Measurements from ENCODE around the gene ADD1.

DNA sequence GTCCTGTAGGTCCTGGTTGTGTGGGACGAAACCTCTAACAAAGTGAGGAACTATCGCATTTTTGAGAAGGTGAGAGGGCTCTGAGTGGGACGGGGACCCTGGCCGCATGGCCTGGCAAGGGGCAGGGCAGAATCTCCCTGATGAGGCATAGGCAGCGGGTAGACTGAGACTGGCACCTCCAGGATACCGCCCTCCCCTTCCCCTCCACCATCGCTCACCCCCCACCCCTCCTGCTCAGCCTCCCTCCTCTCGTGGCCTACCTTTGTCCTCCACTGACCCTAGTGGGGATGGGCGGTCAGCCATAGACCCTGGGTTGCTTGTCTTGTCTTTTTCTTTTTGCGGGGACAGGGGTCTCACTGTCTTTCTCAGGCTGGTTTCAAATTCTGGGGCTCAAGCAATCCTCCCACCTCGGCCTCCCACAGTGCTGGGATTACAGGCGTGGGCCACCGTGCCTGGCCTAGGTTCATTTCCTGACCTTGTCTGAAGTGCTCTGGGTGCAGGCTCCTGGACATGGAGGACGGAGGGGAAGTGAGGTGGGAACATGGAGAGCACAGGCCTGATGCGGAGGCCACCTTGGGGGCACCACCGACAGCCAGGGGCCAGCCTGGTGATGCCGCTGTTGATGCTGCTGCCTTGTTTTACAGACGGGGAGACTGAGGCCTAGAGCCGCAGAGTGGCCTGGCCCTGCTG is 10.5 kb upstream of the ADD1 start:
- TF ChIP-seq CTCF (IDR thresholded peaks at IDR 0.05), result no peak
- no peak for TF ChIP-seq ZFX (IDR thresholded peaks at IDR 0.05; ENCODE audit: borderline replicate concordance)
